Measurements from ENCODE around the gene SPCS1.

DNA sequence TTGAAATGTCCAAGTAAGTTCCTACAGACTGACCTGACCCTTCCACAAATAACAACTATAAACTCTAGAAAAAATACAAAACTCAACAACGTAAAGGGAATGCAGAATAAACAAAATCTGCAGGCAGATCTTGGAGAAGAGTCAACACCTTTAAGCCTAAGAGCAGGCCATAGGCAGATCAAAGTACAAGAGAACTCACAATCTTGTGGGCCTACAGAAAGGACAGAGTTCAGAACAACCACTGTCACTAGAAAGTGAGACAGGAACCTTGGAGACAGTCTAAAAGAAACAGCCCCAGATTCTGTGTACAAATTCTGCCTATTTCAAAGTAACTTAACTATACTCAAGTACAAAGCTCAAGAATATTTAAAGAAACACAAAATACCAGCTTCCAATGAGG lies 33.8 kb downstream of the SPCS1 start:
- TF ChIP-seq, protein P1, sequence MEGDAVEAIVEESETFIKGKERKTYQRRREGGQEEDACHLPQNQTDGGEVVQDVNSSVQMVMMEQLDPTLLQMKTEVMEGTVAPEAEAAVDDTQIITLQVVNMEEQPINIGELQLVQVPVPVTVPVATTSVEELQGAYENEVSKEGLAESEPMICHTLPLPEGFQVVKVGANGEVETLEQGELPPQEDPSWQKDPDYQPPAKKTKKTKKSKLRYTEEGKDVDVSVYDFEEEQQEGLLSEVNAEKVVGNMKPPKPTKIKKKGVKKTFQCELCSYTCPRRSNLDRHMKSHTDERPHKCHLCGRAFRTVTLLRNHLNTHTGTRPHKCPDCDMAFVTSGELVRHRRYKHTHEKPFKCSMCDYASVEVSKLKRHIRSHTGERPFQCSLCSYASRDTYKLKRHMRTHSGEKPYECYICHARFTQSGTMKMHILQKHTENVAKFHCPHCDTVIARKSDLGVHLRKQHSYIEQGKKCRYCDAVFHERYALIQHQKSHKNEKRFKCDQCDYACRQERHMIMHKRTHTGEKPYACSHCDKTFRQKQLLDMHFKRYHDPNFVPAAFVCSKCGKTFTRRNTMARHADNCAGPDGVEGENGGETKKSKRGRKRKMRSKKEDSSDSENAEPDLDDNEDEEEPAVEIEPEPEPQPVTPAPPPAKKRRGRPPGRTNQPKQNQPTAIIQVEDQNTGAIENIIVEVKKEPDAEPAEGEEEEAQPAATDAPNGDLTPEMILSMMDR (conservative IDR thresholded peaks at IDR 0.05; ENCODE audit: low read depth, low read length) = no peak
- TF ChIP-seq EZH2phosphoT487 (IDR thresholded peaks at IDR 0.05; ENCODE audit: borderline replicate concordance, low read length) = no peak
